Adrenal gland (tissue), 5 donors: ENCODE results near the gene ACKR2.

ENCODE experiments used
- CTCF ChIP-seq, 6 experiments: fragments of 450-650 bp in 4 of 6; fragments of 200-600 bp in 2 of 6; sonication (generic) in 1 of 6; IDR thresholded peaks; 1 replicate in 5 of 6; 2 replicates in 1 of 6; pipeline versions ENCODE4 v1.5.1 to v1.8.0; 2016 to 2021; ENCODE audit warnings: antibody characterized with exemption in 6 of 6, mild to moderate bottlenecking in 2 of 6, moderate library complexity in 1 of 6
- POLR2A ChIP-seq, 2 donors: fragments of 450-650 bp; IDR thresholded peaks; one replicate each; pipeline ENCODE4 v1.6.1; 2017; ENCODE audit warnings: antibody characterized with exemption in 2 of 2, mild to moderate bottlenecking in 2 of 2, moderate library complexity in 1 of 2
- donor health status: DM: no; HTN: no; CAD: no.

- TF ChIP-seq CTCF (IDR thresholded peaks at IDR 0.05) (no peak), POLR2A (IDR thresholded peaks at IDR 0.05) (no peak)
Observed at GRCh38 chr3:42864321-42864950, 55.2 kb downstream of the ACKR2 start.
